K562 (cell line): ENCODE results near the gene RFC2. TPM values are rescaled to one million over a fixed set of nuclear protein-coding genes. Genes with fewer than 3 reads are reported as not detected.

ENCODE experiments used
- CHD7 ChIP-seq: fragments of 200-600 bp; sonication (generic); IDR thresholded peaks from one replicate; pipeline ENCODE4 v1.6.1; 2012; ENCODE audit warnings: mild to moderate bottlenecking, low read depth, low read length, inconsistent platforms
- ILF3 ChIP-seq: fragments of 450-650 bp; IDR thresholded peaks from 2 replicates; pipeline ENCODE4 v1.6.1; 2018; ENCODE audit warnings: antibody characterized with exemption, mild to moderate bottlenecking, moderate library complexity, borderline replicate concordance
- MITF ChIP-seq: IDR thresholded peaks from 2 replicates; pipeline ENCODE4 v1.6.1; 2014; ENCODE audit warnings: antibody characterized with exemption
- NCOA2 ChIP-seq, 2 experiments: fragments of 450-650 bp; IDR thresholded peaks; 2 replicates each; pipeline ENCODE4 v1.6.1; 2018; ENCODE audit warnings: mild to moderate bottlenecking in 2 of 2, moderate library complexity in 1 of 2; ENCODE audit not compliant: partially characterized antibody in 2 of 2
- NR2C2 ChIP-seq, 2 experiments: fragments of 200-800 bp in 1 of 2; sonication (Bioruptor generic) in 1 of 2; sonication (generic) in 1 of 2; formaldehyde crosslinking in 1 of 2; IDR thresholded peaks; 2 replicates each; pipeline versions ENCODE4 v1.6.1 to v1.8.0; 2016 to 2022; ENCODE audit warnings: mild to moderate bottlenecking in 1 of 2, missing compliant biosample characterization in 1 of 2, missing genetic modification characterization in 1 of 2, missing genetic modification reagents in 1 of 2
- PHB ChIP-seq: fragments of 250-450 bp; sonication (Bioruptor Pico); IDR thresholded peaks from 2 replicates; pipeline ENCODE4 v1.5.0; 2021
- SMARCA4 ChIP-seq: fragments of 450-650 bp; IDR thresholded peaks from 2 replicates; pipeline ENCODE4 v1.6.1; 2016
- U2AF2 ChIP-seq: fragments of 200-400 bp; formaldehyde crosslinking; optimal IDR thresholded peaks from 2 replicates; pipeline ENCODE3; 2017; ENCODE audit warnings: low read depth, mild to moderate bottlenecking, low read length
- ZBTB8A ChIP-seq: fragments of 450-650 bp; IDR thresholded peaks from 2 replicates; pipeline ENCODE4 v1.6.1; 2018; ENCODE audit warnings: mild to moderate bottlenecking, moderate library complexity; ENCODE audit not compliant: partially characterized antibody
- ZNF449 ChIP-seq: fragments of 250-450 bp; sonication (Bioruptor Pico); IDR thresholded peaks from 2 replicates; pipeline ENCODE4 v1.8.0; 2022; ENCODE audit warnings: moderate library complexity, mild to moderate bottlenecking, inconsistent platforms
- polyA plus RNA-seq, 8 experiments: library from polyadenylated mRNA; depleted of rRNA in 4 of 8; stranded (reverse) in 5 of 8; unstranded in 3 of 8; fragments of >200 nt; fragmentation: Nextera tagmentation in 2 of 8; fragmentation: Illumina TruSeq in 1 of 8; extraction: Ambion mirVana in 2 of 8; extraction: Trizol in 1 of 8; gene quantifications; 2 replicates each; pipeline versions ENCODE4 v1.2.1 to v1.2.3, GENCODE V29; 2011 to 2014; ENCODE audit warnings: inconsistent platforms in 1 of 8, missing spikeins in 1 of 8
- total RNA-seq, 7 experiments: library from RNA; depleted of rRNA in 6 of 7; stranded (reverse); fragments of >200 nt in 6 of 7; fragmentation: Illumina TruSeq in 2 of 7; extraction: Trizol in 2 of 7; gene quantifications; 2 replicates each; pipeline versions ENCODE4 v1.2.1 to v1.2.3, GENCODE V29; 2011 to 2021; ENCODE audit warnings: low replicate concordance in 1 of 7

RFC2 gene
- total and polyA plus RNA-seq, 9 of the 15 experiments (the other 6 are each of a cell fraction or from before 2014, with no cell fraction given), result 32.5 to 161 (median 102) TPM

DNA sequence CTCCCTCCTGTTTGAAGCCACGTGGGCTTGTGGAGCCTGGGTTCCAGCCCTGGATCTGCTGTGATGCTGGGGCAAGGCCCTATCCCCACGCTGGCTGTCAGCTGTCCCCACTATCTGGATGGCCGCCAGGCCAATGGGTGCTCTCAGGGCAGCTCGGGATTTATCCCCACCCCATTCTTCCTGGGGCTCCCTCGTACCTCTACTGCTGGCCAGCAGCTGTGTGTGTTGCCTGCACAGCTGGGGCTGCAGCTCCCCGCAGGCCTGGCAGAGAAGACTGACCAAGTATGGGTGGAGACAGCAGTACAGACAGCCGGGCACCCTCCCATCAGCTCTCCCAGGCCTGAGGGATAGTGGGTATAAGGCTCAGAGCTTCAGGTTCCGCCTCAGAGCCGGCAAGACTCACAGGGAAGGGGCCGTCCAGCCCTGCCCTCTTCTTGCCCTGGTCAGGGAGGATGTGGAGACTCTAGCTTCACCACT, 48.6 kb upstream of the RFC2 start (continued):
- TF ChIP-seq CHD7, result no peak
- TF ChIP-seq NCOA2 (IDR thresholded peaks at IDR 0.05; ENCODE audit: partially characterized antibody in 2 of 2), result no peak
- TF ChIP-seq MITF, result no peak
- TF ChIP-seq SMARCA4, result no peak
- no peak for TF ChIP-seq NR2C2 (CRISPR knock-in tag; IDR thresholded peaks at IDR 0.05)
- no peak for TF ChIP-seq NR2C2 (tag; IDR thresholded peaks at IDR 0.05)
- TF ChIP-seq ILF3, result no peak
- no peak for TF ChIP-seq ZBTB8A
- TF ChIP-seq ZNF449 (CRISPR knock-in tag), result no peak
- TF ChIP-seq PHB (CRISPR knock-in tag), result no peak
- no peak for TF ChIP-seq U2AF2
